Nephron progenitor cell (in vitro differentiated cells): Measurements from ENCODE around the gene CD164L2.

Source experiments
- DNase-seq: peaks from one replicate; pipeline ENCODE4 v3.0.0; 2021
- H3K27ac Mint-ChIP-seq: 2 replicates; pipeline ENCODE4 v1.8.0; 2021; ENCODE audit warnings: mild to moderate bottlenecking, moderate library complexity, mixed read lengths
- H3K27me3 Mint-ChIP-seq: 2 replicates; pipeline ENCODE4 v1.8.0; 2021; ENCODE audit warnings: mild to moderate bottlenecking, low read depth, mixed read lengths; ENCODE audit not compliant: poor library complexity
- H3K36me3 Mint-ChIP-seq: 2 replicates; pipeline ENCODE4 v1.8.0; 2021; ENCODE audit warnings: low read depth, mixed read lengths
- H3K4me1 Mint-ChIP-seq: 2 replicates; pipeline ENCODE4 v1.8.0; 2021; ENCODE audit warnings: mixed read lengths
- H3K4me3 Mint-ChIP-seq: 2 replicates; pipeline ENCODE4 v1.8.0; 2021; ENCODE audit warnings: mild to moderate bottlenecking, moderate library complexity, mixed read lengths
- H3K9me3 Mint-ChIP-seq: 2 replicates; pipeline ENCODE4 v1.8.0; 2021; ENCODE audit warnings: mild to moderate bottlenecking, moderate library complexity, mixed read lengths
- CTCF ChIP-seq: fragments of 200-600 bp; sonication (generic); IDR thresholded peaks from 2 replicates; pipeline ENCODE4 v1.5.0; 2021; ENCODE audit warnings: antibody characterized with exemption

CD164L2 gene

GRCh38 chr1:27383661-27384060 is 528 bp upstream of the CD164L2 start:
- Mint-ChIP-seq H3K4me1 (peaks cover 11% of the 10 kb centered on the region), H3K27me3 (peaks cover 44% of the 10 kb centered on the region), H3K27ac (no peak overlapping the region)

GRCh38 chr1:27381969-27382762 is 967 bp downstream of the CD164L2 start:
- TF ChIP-seq CTCF, result no peak
- H3K4me3 Mint-ChIP-seq, result no peak overlapping the region
- no peaks in the 10 kb centered on the region for H3K36me3 Mint-ChIP-seq
- no peak for DNase-seq
- H3K27ac Mint-ChIP-seq, result no peak overlapping the region
- peaks cover 17% of the 10 kb centered on the region for H3K4me1 Mint-ChIP-seq
- no peaks in the 10 kb centered on the region for H3K9me3 Mint-ChIP-seq
- H3K27me3 Mint-ChIP-seq, result peaks cover 41% of the 10 kb centered on the region

More at GRCh38 chr1:27383661-27384060, 528 bp upstream of the CD164L2 start:
- TF ChIP-seq CTCF, result no peak
- Mint-ChIP-seq H3K9me3 (no peaks in the 10 kb centered on the region), H3K36me3 (no peaks in the 10 kb centered on the region), H3K4me3 (no peak overlapping the region)
- no peak for DNase-seq

GRCh38 chr1:27380766-27381733 is 2.1 kb downstream of the CD164L2 start:
- peaks cover 37% of the 10 kb centered on the region for H3K27me3 Mint-ChIP-seq
- DNase-seq, result no peak
- no peak overlapping the region for H3K4me3 Mint-ChIP-seq
- H3K4me1 Mint-ChIP-seq, result peaks cover 17% of the 10 kb centered on the region
- H3K36me3 Mint-ChIP-seq, result no peaks in the 10 kb centered on the region
- H3K9me3 Mint-ChIP-seq, result no peaks in the 10 kb centered on the region
- no peak for TF ChIP-seq CTCF
- H3K27ac Mint-ChIP-seq, result no peak overlapping the region

- TF ChIP-seq CTCF, result no peak
- no peak for DNase-seq
- H3K27ac Mint-ChIP-seq, result no peak overlapping the region
- H3K4me1 Mint-ChIP-seq, result peaks cover 17% of the 10 kb centered on the region
- H3K4me3 Mint-ChIP-seq, result no peak overlapping the region
- H3K27me3 Mint-ChIP-seq, result peaks cover 35% of the 10 kb centered on the region
- H3K36me3 Mint-ChIP-seq, result no peaks in the 10 kb centered on the region
- no peaks in the 10 kb centered on the region for H3K9me3 Mint-ChIP-seq
These were observed 2.9 kb downstream of the CD164L2 start for GRCh38 chr1:27380224-27380623.

GRCh38 chr1:27379564-27380122 is 3.5 kb downstream of the CD164L2 start:
- H3K9me3 Mint-ChIP-seq, result no peaks in the 10 kb centered on the region
- peaks cover 17% of the 10 kb centered on the region for H3K4me1 Mint-ChIP-seq
- H3K36me3 Mint-ChIP-seq, result no peaks in the 10 kb centered on the region
- no peak overlapping the region for H3K4me3 Mint-ChIP-seq
- no peak overlapping the region for H3K27ac Mint-ChIP-seq
- peaks cover 34% of the 10 kb centered on the region for H3K27me3 Mint-ChIP-seq
- no peak for DNase-seq
- no peak for TF ChIP-seq CTCF
